GM18505 (cell line): ENCODE data around the gene PAGE2B.

Source experiments
- ATAC-seq: cut with Tn5 transposase; IDR thresholded peaks from one replicate; pipeline ENCODE4 v1.9.1; 2021; ENCODE audit not compliant: unreplicated experiment
- POLR2A ChIP-seq: IDR thresholded peaks from 4 replicates; pipeline ENCODE4 v1.6.1; 2011; ENCODE audit warnings: borderline replicate concordance; ENCODE audit not compliant: insufficient read depth, insufficient read length; ENCODE audit errors: extremely low read depth

Gene PAGE2B

DNA sequence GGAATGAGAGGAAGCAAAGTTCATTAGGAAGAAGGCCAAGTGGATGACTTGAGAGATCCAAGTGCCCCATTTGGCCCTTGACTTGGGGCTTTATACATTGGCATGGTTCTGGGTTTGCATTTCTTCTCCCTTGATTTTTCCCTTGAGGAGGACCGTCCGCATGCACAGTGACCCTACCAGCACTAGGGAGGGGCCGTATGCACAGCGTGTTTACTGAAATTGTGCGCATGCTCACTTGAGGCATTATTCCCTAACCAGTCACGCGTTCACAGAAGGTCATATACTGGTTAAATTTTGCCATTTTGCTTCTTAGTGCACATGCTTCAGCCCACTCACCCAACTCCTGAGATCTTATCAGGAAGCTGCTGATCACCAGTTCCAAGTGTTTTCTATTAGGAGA, 49.1 kb downstream of the PAGE2B start:
- TF ChIP-seq POLR2A, result no peak
- ATAC-seq, result no peak

DNA sequence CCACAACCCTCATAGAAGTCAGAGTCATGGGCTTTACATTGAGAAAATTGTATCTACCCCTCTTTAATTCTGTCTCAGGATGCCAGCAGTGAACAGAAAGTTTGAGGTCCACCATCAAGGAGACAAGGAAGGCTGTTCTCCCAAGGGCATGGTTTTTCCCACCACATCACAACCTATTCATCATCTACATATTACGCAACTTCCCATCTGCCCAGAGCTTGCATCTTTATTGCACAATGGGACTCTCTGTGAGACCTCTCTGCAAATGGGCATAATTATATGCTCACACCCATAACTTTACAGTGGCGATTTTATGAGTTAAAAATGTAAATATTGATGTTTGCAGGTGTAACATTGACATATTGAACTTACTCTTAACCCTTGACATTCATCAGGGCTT, 52.9 kb downstream of the PAGE2B start:
- no peak for ATAC-seq
- TF ChIP-seq POLR2A, result no peak
